ENCODE data around the gene TSKU.
"Not testable (repeated sequence)": the region's sequence is repeated elsewhere in the genome, so short reads cannot be mapped to it uniquely, and the experiment has no call there.

The TSKU gene

GRCh38 chr11:76791002-76791770 lies 8.0 kb downstream of the TSKU start:
- not testable (repeated sequence) for DNase-seq

GRCh38 chr11:76791861-76792260 lies 8.7 kb downstream of the TSKU start:
- DNase-seq: no peak

GRCh38 chr11:76792505-76793264 lies 9.5 kb downstream of the TSKU start:
- DNase-seq: no peak

- no peak for DNase-seq
Measured at GRCh38 chr11:76793391-76794291, 10.5 kb downstream of the TSKU start.

GRCh38 chr11:76794371-76795289 lies 11.5 kb downstream of the TSKU start:
- DNase-seq: no peak

- no peak for DNase-seq
Measured at GRCh38 chr11:76795290-76795935, 12.3 kb downstream of the TSKU start.

- no peak for DNase-seq
Measured at GRCh38 chr11:76795936-76796441, 12.8 kb downstream of the TSKU start.

GRCh38 chr11:76796511-76797198 lies 13.5 kb downstream of the TSKU start:
- no peak for DNase-seq

- no peak for DNase-seq
Measured at GRCh38 chr11:76797341-76798201, 14.4 kb downstream of the TSKU start.

GRCh38 chr11:76798202-76798581 lies 15.0 kb downstream of the TSKU start:
- DNase-seq: no peak

- no peak for DNase-seq
Measured at GRCh38 chr11:76798671-76799065, 15.5 kb downstream of the TSKU start.

- peak; percentile 76 for DNase-seq
Measured at GRCh38 chr11:76799066-76799804, 16.1 kb downstream of the TSKU start.

GRCh38 chr11:76800466-76801200 lies 17.5 kb downstream of the TSKU start:
- no peak for DNase-seq

GRCh38 chr11:76801225-76801624 lies 18.1 kb downstream of the TSKU start:
- DNase-seq: no peak

GRCh38 chr11:76801736-76802135 lies 18.6 kb downstream of the TSKU start:
- no peak for DNase-seq

- no peak for DNase-seq
Measured at GRCh38 chr11:76802151-76802550, 19.0 kb downstream of the TSKU start.

GRCh38 chr11:76802621-76803020 lies 19.5 kb downstream of the TSKU start:
- DNase-seq: no peak

GRCh38 chr11:76803023-76803422 lies 19.9 kb downstream of the TSKU start:
- DNase-seq: no peak

Data from CD4-positive, alpha-beta T cell treated with Interleukin-12 subunit alpha and Interleukin-12 subunit beta, for 1 hour (primary cell).